GM13976 (cell line): ENCODE results near the gene MAPKBP1.

Experiments
- DNase-seq: peaks from one replicate; pipeline ENCODE4 v3.0.0; 2012; ENCODE audit warnings: low spot score
- CTCF ChIP-seq: IDR thresholded peaks from 2 replicates; pipeline ENCODE4 v1.5.1; 2012; ENCODE audit warnings: borderline replicate concordance, mild to moderate bottlenecking; ENCODE audit not compliant: insufficient read depth; ENCODE audit errors: extremely low read depth, missing control alignments, control extremely low read depth
- in situ Hi-C: fragments of 300-500 bp; cut with MboI; formaldehyde crosslinking; loops from one replicate; pipeline ENCODE4 v1.12.0; 2022; ENCODE audit warnings: low sequenced_read_pairs, mixed read lengths, inconsistent platforms; ENCODE audit not compliant: unreplicated experiment

Gene MAPKBP1

GRCh38 chr15:41842229-41842628 is 67.9 kb downstream of the MAPKBP1 start:
- no peak for DNase-seq
- no peak for TF ChIP-seq CTCF
- in situ Hi-C loops = no loop called here

DNA sequence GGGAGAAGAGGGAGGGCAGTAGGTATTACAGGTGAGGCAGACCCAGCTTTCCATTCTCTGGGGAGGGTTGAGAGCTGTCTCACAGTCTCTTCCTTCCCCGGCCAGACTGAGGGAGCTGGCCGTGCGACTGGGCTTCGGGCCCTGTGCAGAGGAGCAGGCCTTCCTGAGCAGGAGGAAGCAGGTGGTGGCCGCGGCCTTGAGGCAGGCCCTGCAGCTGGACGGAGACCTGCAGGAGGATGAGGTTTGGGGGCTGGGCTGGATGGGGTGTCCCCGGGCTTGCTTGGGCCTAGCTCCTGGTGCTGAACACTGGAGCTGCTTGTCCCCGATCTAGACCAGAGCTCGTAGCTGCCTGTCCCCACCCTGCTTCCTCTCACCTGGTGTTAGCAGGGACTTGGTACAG is 69.3 kb downstream of the MAPKBP1 start:
- in situ Hi-C loops = no loop called here

DNA sequence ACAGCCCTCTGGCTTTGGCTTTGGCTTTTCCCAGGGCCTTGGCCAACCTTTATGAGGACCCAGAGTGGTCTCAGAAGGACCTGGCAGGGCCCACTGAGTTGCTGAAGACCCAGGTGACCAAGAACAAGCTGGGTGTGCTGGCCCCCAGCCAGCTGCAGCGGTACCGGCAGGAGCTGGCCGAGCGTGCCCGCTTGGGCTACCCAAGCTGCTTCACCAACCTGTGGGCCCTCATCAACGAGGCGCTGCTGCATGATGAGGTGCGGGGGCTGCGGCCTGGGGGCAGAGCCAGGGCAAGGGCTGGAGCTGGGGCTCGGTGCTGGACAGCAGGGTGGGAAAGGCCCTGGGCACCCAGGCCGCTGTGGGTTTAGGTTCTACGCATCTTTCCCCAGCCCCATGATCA is 70.5 kb downstream of the MAPKBP1 start:
- in situ Hi-C loops = no loop called here
- TF ChIP-seq CTCF = no peak
- DNase-seq = no peak

More for the DNA sequence above, 69.3 kb downstream of the MAPKBP1 start:
- no peak for TF ChIP-seq CTCF
- DNase-seq = no peak

- DNase-seq = no peak
- in situ Hi-C loops = no loop called here
- TF ChIP-seq CTCF = no peak
These were observed 72.9 kb downstream of the MAPKBP1 start for GRCh38 chr15:41847206-41847605.

GRCh38 chr15:41847981-41848380 is 73.7 kb downstream of the MAPKBP1 start:
- DNase-seq = no peak
- no peak for TF ChIP-seq CTCF
- in situ Hi-C loops = no loop called here

GRCh38 chr15:41848631-41849030 is 74.3 kb downstream of the MAPKBP1 start:
- no peak for DNase-seq
- no peak for TF ChIP-seq CTCF
- in situ Hi-C loops = no loop called here

DNA sequence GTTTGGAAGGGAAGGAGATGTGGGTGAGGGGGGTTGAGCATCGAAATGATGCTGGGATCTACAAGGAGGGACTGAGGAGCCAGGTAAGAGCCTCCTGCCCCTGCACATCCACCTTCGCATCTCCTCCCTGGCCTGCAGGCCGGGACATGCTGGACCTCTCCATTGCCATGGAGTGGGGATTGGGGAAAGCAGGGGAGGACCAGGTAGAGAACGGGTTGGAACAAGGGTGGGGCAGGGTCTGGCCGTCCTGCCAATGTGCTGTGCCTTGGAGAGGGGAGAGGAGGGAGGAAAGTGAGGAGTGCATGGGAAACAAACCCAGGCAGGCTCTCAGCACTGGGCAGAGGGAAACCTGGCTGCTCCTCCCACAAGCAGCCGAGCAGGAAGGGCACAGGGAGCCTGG is 74.9 kb downstream of the MAPKBP1 start:
- DNase-seq = no peak
- in situ Hi-C loops = no loop called here
- TF ChIP-seq CTCF = no peak
